ENCODE results near the gene PSMG3.

DNA sequence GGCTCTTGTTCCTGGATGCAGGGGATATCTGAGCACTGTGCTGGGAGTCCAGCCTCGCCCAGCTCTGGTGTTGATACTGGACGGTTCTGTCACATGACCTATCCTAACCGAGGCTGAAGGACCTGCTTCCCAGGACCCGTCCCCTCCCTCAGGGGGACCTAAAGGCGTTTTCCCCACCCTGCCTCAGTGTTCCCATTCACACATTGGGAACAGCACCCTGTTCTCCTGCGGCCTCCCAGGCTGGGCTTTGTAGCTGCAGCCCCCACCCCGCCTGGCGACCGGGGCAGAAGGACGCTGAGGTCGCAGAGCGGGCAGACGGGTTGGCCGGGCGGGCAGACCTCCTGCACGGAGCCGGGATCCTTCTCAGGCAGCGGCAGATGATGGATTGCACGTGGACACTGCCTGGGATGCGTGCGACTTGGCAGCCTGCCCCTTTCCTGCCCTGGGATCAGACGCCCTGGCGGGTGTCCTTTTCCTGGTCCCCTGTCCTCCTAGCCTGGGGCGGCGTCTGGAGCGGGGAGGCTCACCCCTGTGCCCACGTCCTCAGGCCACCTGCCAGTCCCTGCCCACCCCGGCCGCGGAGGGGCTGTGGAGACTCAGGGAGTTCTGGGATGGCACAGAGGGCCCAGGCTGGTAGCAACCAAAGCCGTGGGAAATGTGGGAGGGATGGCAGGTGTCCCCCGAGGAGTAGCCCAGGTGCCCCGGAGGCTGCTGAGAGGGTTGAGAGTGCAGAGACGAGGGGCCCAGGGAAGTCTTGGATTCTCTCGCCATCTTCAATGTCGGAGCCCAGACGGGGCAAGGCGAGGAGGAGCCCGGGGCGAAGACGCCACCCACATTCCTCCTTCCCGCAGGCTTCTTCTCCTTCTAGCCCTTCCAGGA is 17.2 kb upstream of the PSMG3 start:
- TF ChIP-seq, protein P1, sequence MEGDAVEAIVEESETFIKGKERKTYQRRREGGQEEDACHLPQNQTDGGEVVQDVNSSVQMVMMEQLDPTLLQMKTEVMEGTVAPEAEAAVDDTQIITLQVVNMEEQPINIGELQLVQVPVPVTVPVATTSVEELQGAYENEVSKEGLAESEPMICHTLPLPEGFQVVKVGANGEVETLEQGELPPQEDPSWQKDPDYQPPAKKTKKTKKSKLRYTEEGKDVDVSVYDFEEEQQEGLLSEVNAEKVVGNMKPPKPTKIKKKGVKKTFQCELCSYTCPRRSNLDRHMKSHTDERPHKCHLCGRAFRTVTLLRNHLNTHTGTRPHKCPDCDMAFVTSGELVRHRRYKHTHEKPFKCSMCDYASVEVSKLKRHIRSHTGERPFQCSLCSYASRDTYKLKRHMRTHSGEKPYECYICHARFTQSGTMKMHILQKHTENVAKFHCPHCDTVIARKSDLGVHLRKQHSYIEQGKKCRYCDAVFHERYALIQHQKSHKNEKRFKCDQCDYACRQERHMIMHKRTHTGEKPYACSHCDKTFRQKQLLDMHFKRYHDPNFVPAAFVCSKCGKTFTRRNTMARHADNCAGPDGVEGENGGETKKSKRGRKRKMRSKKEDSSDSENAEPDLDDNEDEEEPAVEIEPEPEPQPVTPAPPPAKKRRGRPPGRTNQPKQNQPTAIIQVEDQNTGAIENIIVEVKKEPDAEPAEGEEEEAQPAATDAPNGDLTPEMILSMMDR (IDR thresholded peaks at IDR 0.05), result no peak
- TF ChIP-seq POLR2A (IDR thresholded peaks at IDR 0.05), result no peak
